ENCODE measurements around the gene PODXL. TPM values are rescaled to one million over a fixed set of nuclear protein-coding genes. Genes with fewer than 3 reads are reported as not detected.

The PODXL gene
- polyA plus RNA-seq, 1 donor (not counting 4 experiments of a cell fraction or from before 2014, with no cell fraction given), result 0.08 TPM

DNA sequence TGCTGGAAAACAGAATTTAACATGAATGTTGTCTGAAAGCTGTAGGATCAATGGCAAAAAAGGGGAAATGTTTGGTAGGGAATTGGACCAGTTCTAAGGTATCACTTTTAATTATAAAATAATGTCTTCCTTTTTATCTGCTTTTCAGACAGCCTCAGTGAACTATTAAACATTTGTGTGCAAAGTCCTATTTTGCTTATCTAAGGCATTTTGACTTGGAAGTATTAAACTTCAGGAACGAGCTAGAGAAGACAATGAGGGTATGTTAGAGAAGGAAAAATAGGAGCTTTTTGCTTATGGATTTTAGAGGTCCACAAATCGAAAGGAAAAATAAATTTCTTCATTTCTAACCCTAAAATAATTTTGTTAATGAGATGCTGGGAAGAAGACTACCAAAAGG, 63.3 kb downstream of the PODXL start:
- dilution Hi-C loops (cut with MboI; ENCODE audit: extremely low pct_ligation_motif_present, low sequenced_read_pairs), result no loop called here
- FAIRE-seq, result no peak
- no peak for TF ChIP-seq EZH2 (IDR thresholded peaks at IDR 0.05; ENCODE audit: low read length)
- TF ChIP-seq, protein P1, sequence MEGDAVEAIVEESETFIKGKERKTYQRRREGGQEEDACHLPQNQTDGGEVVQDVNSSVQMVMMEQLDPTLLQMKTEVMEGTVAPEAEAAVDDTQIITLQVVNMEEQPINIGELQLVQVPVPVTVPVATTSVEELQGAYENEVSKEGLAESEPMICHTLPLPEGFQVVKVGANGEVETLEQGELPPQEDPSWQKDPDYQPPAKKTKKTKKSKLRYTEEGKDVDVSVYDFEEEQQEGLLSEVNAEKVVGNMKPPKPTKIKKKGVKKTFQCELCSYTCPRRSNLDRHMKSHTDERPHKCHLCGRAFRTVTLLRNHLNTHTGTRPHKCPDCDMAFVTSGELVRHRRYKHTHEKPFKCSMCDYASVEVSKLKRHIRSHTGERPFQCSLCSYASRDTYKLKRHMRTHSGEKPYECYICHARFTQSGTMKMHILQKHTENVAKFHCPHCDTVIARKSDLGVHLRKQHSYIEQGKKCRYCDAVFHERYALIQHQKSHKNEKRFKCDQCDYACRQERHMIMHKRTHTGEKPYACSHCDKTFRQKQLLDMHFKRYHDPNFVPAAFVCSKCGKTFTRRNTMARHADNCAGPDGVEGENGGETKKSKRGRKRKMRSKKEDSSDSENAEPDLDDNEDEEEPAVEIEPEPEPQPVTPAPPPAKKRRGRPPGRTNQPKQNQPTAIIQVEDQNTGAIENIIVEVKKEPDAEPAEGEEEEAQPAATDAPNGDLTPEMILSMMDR (optimal IDR thresholded peaks at IDR 0.05 in 1 of 3, IDR thresholded peaks at IDR 0.05 in 1 of 3, conservative IDR thresholded peaks at IDR 0.05 in 1 of 3; ENCODE audit: extremely low read depth in 1 of 3, insufficient read depth in 2 of 3, low read length in 3 of 3), result no peak

DNA sequence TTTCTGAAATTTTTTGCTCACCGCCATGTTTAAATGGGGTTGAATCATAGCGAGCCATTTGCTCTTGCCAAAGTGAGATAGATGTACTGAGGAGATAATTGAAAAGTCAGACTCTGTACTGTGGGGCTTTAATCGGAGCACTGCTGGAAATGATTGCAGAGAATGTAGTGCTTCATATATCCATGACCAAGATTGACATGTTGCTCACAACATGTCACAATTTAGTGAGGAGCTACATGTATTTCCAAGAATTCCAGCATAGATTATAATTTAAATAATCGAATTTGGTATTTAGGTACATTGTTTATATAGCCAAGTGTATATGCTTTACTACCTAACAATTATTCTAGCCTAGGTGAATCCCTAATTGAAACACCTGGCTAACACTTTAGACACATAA, 66.5 kb downstream of the PODXL start:
- dilution Hi-C loops (cut with MboI; ENCODE audit: extremely low pct_ligation_motif_present, low sequenced_read_pairs), result no loop called here
- no peak overlapping the region for H3K4me2 ChIP-seq (ENCODE audit: control insufficient read depth, extremely low read depth, insufficient read depth, low read depth, low read length)
- H3K27me3 ChIP-seq (ENCODE audit: control insufficient read depth, extremely low read depth, insufficient read depth, low read length), result no peaks in the 10 kb centered on the region
- no peak overlapping the region for H3K9ac ChIP-seq (ENCODE audit: control insufficient read depth, extremely low read depth, insufficient read depth, low read length)
- no peak for TF ChIP-seq EZH2 (IDR thresholded peaks at IDR 0.05; ENCODE audit: low read length)
- TF ChIP-seq, protein P1 (optimal IDR thresholded peaks at IDR 0.05 in 1 of 3, IDR thresholded peaks at IDR 0.05 in 1 of 3, conservative IDR thresholded peaks at IDR 0.05 in 1 of 3; ENCODE audit: extremely low read depth in 1 of 3, insufficient read depth in 2 of 3, low read length in 3 of 3), result no peak
- H3K79me2 ChIP-seq (ENCODE audit: control insufficient read depth, insufficient read depth, low read length), result no peaks in the 10 kb centered on the region
- peaks cover 2 to 3% of the 10 kb centered on the region in 2 experiments for H3K36me3 ChIP-seq (ENCODE audit: control insufficient read depth in 2 of 2, extremely low read depth in 1 of 2, insufficient read depth in 2 of 2, low read length in 2 of 2)
- H3K4me1 ChIP-seq (ENCODE audit: control insufficient read depth, extremely low read depth, insufficient read depth, low read length), result peaks cover 4% of the 10 kb centered on the region
- H3K4me3 ChIP-seq (ENCODE audit: control insufficient read depth in 2 of 3, extremely low read depth in 1 of 3, insufficient read depth in 2 of 3, low read depth in 1 of 3, low read length in 3 of 3), result no peak overlapping the region
- H4K20me1 ChIP-seq (ENCODE audit: control insufficient read depth, extremely low read depth, insufficient read depth, low read length), result no peaks in the 10 kb centered on the region
- FAIRE-seq, result no peak
- DNase-seq (ENCODE audit: low read depth, low spot score), result no peak
- no peak overlapping the region for H2AFZ ChIP-seq (ENCODE audit: control insufficient read depth, low read length)
- no peaks in the 10 kb centered on the region for H3K9me3 ChIP-seq (ENCODE audit: control insufficient read depth, low read depth, low read length)
- no peaks in the 10 kb centered on the region for H3K9me1 ChIP-seq (ENCODE audit: control insufficient read depth, extremely low read depth, insufficient read depth, low read length)
- H3K27ac ChIP-seq (ENCODE audit: control insufficient read depth, insufficient read depth, low read length), result no peak overlapping the region

More for the DNA sequence above, 63.3 kb downstream of the PODXL start:
- H3K79me2 ChIP-seq (ENCODE audit: control insufficient read depth, insufficient read depth, low read length), result no peaks in the 10 kb centered on the region
- H3K9ac ChIP-seq (ENCODE audit: control insufficient read depth, extremely low read depth, insufficient read depth, low read length), result no peak overlapping the region
- H3K9me3 ChIP-seq (ENCODE audit: control insufficient read depth, low read depth, low read length), result no peaks in the 10 kb centered on the region
- H3K27ac ChIP-seq (ENCODE audit: control insufficient read depth, insufficient read depth, low read length), result no peak overlapping the region
- H2AFZ ChIP-seq (ENCODE audit: control insufficient read depth, low read length), result no peak overlapping the region
- no peak for DNase-seq (ENCODE audit: low read depth, low spot score)
- H3K36me3 ChIP-seq (ENCODE audit: control insufficient read depth in 2 of 2, extremely low read depth in 1 of 2, insufficient read depth in 2 of 2, low read length in 2 of 2), result peaks cover 4 to 5% of the 10 kb centered on the region in 2 experiments
- H3K4me2 ChIP-seq (ENCODE audit: control insufficient read depth, extremely low read depth, insufficient read depth, low read depth, low read length), result no peak overlapping the region
- no peak overlapping the region for H3K4me3 ChIP-seq (ENCODE audit: control insufficient read depth in 2 of 3, extremely low read depth in 1 of 3, insufficient read depth in 2 of 3, low read depth in 1 of 3, low read length in 3 of 3)
- peaks cover 4% of the 10 kb centered on the region for H3K4me1 ChIP-seq (ENCODE audit: control insufficient read depth, extremely low read depth, insufficient read depth, low read length)
- H4K20me1 ChIP-seq (ENCODE audit: control insufficient read depth, extremely low read depth, insufficient read depth, low read length), result no peaks in the 10 kb centered on the region
- no peaks in the 10 kb centered on the region for H3K27me3 ChIP-seq (ENCODE audit: control insufficient read depth, extremely low read depth, insufficient read depth, low read length)
- H3K9me1 ChIP-seq (ENCODE audit: control insufficient read depth, extremely low read depth, insufficient read depth, low read length), result no peaks in the 10 kb centered on the region

Data from keratinocyte (primary cell).